Neural cell (in vitro differentiated cells): ENCODE data around the gene DNAJB8. TPM values are rescaled to one million over a fixed set of nuclear protein-coding genes. Genes with fewer than 3 reads are reported as not detected.

Source experiments
- H2AFZ ChIP-seq: fragments of 200-600, 300-800 bp; sonication (generic), shearing (Covaris generic); 2 replicates; pipeline ENCODE4 v1.6.0; 2014; ENCODE audit warnings: low read depth, mild to moderate bottlenecking, antibody characterized with exemption, low read length, moderate library complexity
- H3F3A ChIP-seq: fragments of 200-600 bp; shearing (Covaris generic); 2 replicates; pipeline ENCODE4 v1.6.1; 2016; ENCODE audit warnings: mild to moderate bottlenecking, moderate library complexity, mixed read lengths, antibody characterized with exemption, low read length; ENCODE audit not compliant: insufficient read depth, poor library complexity, severe bottlenecking
- H3K27ac ChIP-seq: fragments of 200-600, 300-800 bp; sonication (generic), shearing (Covaris generic); 2 replicates; pipeline ENCODE4 v1.5.1; 2014; ENCODE audit warnings: mild to moderate bottlenecking, low read length, moderate library complexity
- H3K27me3 ChIP-seq: fragments of 300-800, 200-600 bp; sonication (generic), shearing (Covaris generic); 2 replicates; pipeline ENCODE4 v1.6.0; 2014; ENCODE audit warnings: mild to moderate bottlenecking, low read depth, low read length, moderate library complexity; ENCODE audit not compliant: insufficient read depth
- H3K36me3 ChIP-seq: fragments of 300-800, 200-600 bp; sonication (generic), shearing (Covaris generic); 2 replicates; pipeline ENCODE4 v1.5.1; 2014; ENCODE audit warnings: mild to moderate bottlenecking, antibody characterized with exemption, low read length, moderate library complexity; ENCODE audit not compliant: insufficient read depth
- H3K4me2 ChIP-seq: fragments of 300-800, 200-600 bp; sonication (generic), shearing (Covaris generic); 2 replicates; pipeline ENCODE4 v1.6.0; 2014; ENCODE audit warnings: mild to moderate bottlenecking, low read length
- H3K4me3 ChIP-seq: fragments of 300-800, 200-600 bp; sonication (generic), shearing (Covaris generic); 2 replicates; pipeline ENCODE4 v1.5.1; 2014; ENCODE audit warnings: mild to moderate bottlenecking, low read length, moderate library complexity
- H3K79me2 ChIP-seq: fragments of 200-600 bp; shearing (Covaris generic); replicated peaks from 2 replicates; pipeline ENCODE4 v1.6.0; 2014; ENCODE audit warnings: mild to moderate bottlenecking, low read length, moderate library complexity; ENCODE audit not compliant: insufficient read depth
- H3K9ac ChIP-seq: fragments of 300-800, 200-600 bp; sonication (generic), shearing (Covaris generic); 2 replicates; pipeline ENCODE4 v1.6.1; 2016; ENCODE audit warnings: mild to moderate bottlenecking, low read length, mixed read lengths
- H3K9me2 ChIP-seq: fragments of 200-600 bp; shearing (Covaris generic); 2 replicates; pipeline ENCODE4 v1.6.1; 2016; ENCODE audit warnings: mild to moderate bottlenecking, low read length, mixed read lengths; ENCODE audit not compliant: insufficient read depth
- H3K9me3 ChIP-seq: fragments of 200-600, 300-800 bp; sonication (generic), shearing (Covaris generic); 2 replicates; pipeline ENCODE4 v1.6.1; 2016; ENCODE audit warnings: mild to moderate bottlenecking, mixed run types, low read length, moderate library complexity, mixed read lengths
- H4K20me1 ChIP-seq: fragments of 200-600 bp; shearing (Covaris generic); 2 replicates; pipeline ENCODE4 v1.6.1; 2016; ENCODE audit warnings: mild to moderate bottlenecking, mixed run types; ENCODE audit not compliant: insufficient read depth
- CTCF ChIP-seq: fragments of 450-650 bp; IDR thresholded peaks from 2 replicates; pipeline ENCODE4 v1.5.1; 2014; ENCODE audit warnings: antibody characterized with exemption, mild to moderate bottlenecking, moderate library complexity; ENCODE audit not compliant: poor library complexity, severe bottlenecking
- EP300 ChIP-seq: fragments of 450-650 bp; conservative IDR thresholded peaks from 2 replicates; pipeline ENCODE4 v1.6.1; 2014; ENCODE audit warnings: antibody characterized with exemption, mild to moderate bottlenecking, moderate library complexity; ENCODE audit not compliant: poor library complexity, severe bottlenecking
- EZH2 ChIP-seq: fragments of 200-600, 300-800 bp; shearing (Covaris generic), sonication (generic); IDR thresholded peaks from 2 replicates; pipeline ENCODE4 v1.6.1; 2014; ENCODE audit warnings: antibody characterized with exemption, low read length, borderline replicate concordance, mild to moderate bottlenecking; ENCODE audit not compliant: insufficient read depth, poor library complexity, severe bottlenecking
- MXI1 ChIP-seq: fragments of 450-650 bp; conservative IDR thresholded peaks from 2 replicates; pipeline ENCODE4 v1.6.1; 2014; ENCODE audit warnings: antibody characterized with exemption, mild to moderate bottlenecking; ENCODE audit not compliant: poor library complexity, severe bottlenecking
- POLR2AphosphoS5 ChIP-seq: IDR thresholded peaks from 2 replicates; pipeline ENCODE4 v1.6.1; 2012
- RAD21 ChIP-seq: fragments of 450-650 bp; conservative IDR thresholded peaks from 2 replicates; pipeline ENCODE4 v1.6.1; 2014; ENCODE audit warnings: antibody characterized with exemption, mild to moderate bottlenecking, moderate library complexity
- SMC3 ChIP-seq: fragments of 450-650 bp; conservative IDR thresholded peaks from 2 replicates; pipeline ENCODE4 v1.6.1; 2014; ENCODE audit warnings: antibody characterized with exemption, mild to moderate bottlenecking, moderate library complexity; ENCODE audit not compliant: poor library complexity
- TAF1 ChIP-seq: IDR thresholded peaks from 2 replicates; pipeline ENCODE4 v1.6.1; 2012; ENCODE audit warnings: low read depth
- polyA plus RNA-seq: library from polyadenylated mRNA; depleted of rRNA; stranded (reverse); fragments of >200 nt; gene quantifications from 2 replicates; pipeline ENCODE4 v1.2.3, GENCODE V29; 2014
- TF ChIP-seq, protein P1 (sequence below): IDR thresholded peaks from 2 replicates; pipeline ENCODE4 v1.6.1; 2012; ENCODE audit warnings: borderline replicate concordance

DNAJB8 gene
- polyA plus RNA-seq, 1 donor from 2014 or later, result not detected

- no peaks in the 10 kb centered on the region for H3K79me2 ChIP-seq
- no peaks in the 10 kb centered on the region for H3K36me3 ChIP-seq
- no peak overlapping the region for H3K4me3 ChIP-seq
These were observed 21.9 kb upstream of the DNAJB8 start for GRCh38 chr3:128488636-128488990.

GRCh38 chr3:128487813-128488635, 21.3 kb upstream of the DNAJB8 start:
- H3K79me2 ChIP-seq, result no peaks in the 10 kb centered on the region
- H3K9me3 ChIP-seq, result no peaks in the 10 kb centered on the region
- H3K36me3 ChIP-seq, result no peaks in the 10 kb centered on the region
- TF ChIP-seq RAD21 (no peak), SMC3 (no peak)
- TF ChIP-seq, protein P1, sequence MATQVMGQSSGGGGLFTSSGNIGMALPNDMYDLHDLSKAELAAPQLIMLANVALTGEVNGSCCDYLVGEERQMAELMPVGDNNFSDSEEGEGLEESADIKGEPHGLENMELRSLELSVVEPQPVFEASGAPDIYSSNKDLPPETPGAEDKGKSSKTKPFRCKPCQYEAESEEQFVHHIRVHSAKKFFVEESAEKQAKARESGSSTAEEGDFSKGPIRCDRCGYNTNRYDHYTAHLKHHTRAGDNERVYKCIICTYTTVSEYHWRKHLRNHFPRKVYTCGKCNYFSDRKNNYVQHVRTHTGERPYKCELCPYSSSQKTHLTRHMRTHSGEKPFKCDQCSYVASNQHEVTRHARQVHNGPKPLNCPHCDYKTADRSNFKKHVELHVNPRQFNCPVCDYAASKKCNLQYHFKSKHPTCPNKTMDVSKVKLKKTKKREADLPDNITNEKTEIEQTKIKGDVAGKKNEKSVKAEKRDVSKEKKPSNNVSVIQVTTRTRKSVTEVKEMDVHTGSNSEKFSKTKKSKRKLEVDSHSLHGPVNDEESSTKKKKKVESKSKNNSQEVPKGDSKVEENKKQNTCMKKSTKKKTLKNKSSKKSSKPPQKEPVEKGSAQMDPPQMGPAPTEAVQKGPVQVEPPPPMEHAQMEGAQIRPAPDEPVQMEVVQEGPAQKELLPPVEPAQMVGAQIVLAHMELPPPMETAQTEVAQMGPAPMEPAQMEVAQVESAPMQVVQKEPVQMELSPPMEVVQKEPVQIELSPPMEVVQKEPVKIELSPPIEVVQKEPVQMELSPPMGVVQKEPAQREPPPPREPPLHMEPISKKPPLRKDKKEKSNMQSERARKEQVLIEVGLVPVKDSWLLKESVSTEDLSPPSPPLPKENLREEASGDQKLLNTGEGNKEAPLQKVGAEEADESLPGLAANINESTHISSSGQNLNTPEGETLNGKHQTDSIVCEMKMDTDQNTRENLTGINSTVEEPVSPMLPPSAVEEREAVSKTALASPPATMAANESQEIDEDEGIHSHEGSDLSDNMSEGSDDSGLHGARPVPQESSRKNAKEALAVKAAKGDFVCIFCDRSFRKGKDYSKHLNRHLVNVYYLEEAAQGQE, result no peak
- H3K9me2 ChIP-seq, result no peaks in the 10 kb centered on the region
- H3F3A ChIP-seq, result no peaks in the 10 kb centered on the region
- H3K27me3 ChIP-seq, result peaks cover 100% of the 10 kb centered on the region
- no peak overlapping the region for H3K4me2 ChIP-seq
- no peak overlapping the region for H3K27ac ChIP-seq
- no peak overlapping the region for H2AFZ ChIP-seq
- no peaks in the 10 kb centered on the region for H4K20me1 ChIP-seq
- H3K9ac ChIP-seq, result no peak overlapping the region
- H3K4me3 ChIP-seq, result peak overlapping the region; percentile 50

More at GRCh38 chr3:128488636-128488990, 21.9 kb upstream of the DNAJB8 start:
- no peak overlapping the region for H3K4me2 ChIP-seq
- no peak overlapping the region for H2AFZ ChIP-seq
- TF ChIP-seq MXI1, result no peak
- TF ChIP-seq SMC3, result no peak
- no peak for TF ChIP-seq TAF1
- TF ChIP-seq EZH2, result no peak
- no peak for TF ChIP-seq EP300
- no peak for TF ChIP-seq CTCF
- TF ChIP-seq, protein P1, result no peak
- TF ChIP-seq RAD21, result no peak
- TF ChIP-seq POLR2AphosphoS5, result no peak
- no peaks in the 10 kb centered on the region for H3K9me3 ChIP-seq
- H3K9me2 ChIP-seq, result no peaks in the 10 kb centered on the region
- H4K20me1 ChIP-seq, result no peaks in the 10 kb centered on the region
- peaks cover 100% of the 10 kb centered on the region for H3K27me3 ChIP-seq
- H3F3A ChIP-seq, result no peaks in the 10 kb centered on the region
- no peak overlapping the region for H3K9ac ChIP-seq
- no peak overlapping the region for H3K27ac ChIP-seq
